GM12801 (cell line): ENCODE measurements around the gene ERBB2.

Source experiments
- CTCF ChIP-seq: IDR thresholded peaks from one replicate; pipeline ENCODE4 v1.5.1; 2011; ENCODE audit warnings: control low read depth; ENCODE audit not compliant: insufficient read length; ENCODE audit errors: extremely low read depth

Gene ERBB2

DNA sequence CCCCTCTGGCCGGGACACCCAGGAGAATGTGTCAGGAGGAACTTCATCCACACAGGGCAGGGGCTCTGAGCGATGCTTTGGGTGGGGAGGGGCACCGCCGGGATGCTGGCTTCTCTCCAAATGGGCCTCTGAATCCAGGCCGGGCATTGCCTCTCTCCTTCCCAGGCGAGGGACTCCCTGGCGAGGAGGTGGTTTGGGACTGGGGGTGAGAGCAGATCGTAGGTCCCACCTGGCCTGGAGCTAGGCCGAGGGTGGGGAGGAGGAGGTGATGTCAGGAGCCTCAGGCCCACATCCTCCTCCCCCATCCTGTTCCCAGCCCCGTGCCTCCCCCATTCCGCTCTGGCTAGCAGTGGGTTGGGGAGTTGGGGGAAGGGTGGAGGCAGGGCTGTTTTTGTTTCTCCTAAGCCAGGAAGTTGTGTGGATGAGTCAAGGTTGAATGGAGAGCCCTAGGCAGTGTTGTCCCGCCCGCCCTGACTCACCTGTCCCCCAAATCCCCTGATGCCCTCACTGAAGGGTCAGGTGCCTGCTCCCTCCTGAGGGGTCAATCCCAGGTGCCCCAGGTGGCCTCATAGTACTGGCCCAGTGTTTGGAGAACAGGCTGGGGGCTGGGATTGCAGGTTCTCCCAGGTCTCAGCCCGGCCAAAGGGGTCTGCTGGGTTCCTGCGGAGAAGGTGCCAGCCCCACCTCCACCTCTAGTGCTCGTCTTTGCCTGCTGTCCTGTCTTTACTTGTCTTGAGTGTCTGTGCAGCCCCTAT, 40.7 kb downstream of the ERBB2 start:
- no peak for TF ChIP-seq CTCF

- no peak for TF ChIP-seq CTCF
Measured at GRCh38 chr17:39742126-39742855, 42.4 kb downstream of the ERBB2 start.

GRCh38 chr17:39742856-39743436, 43.1 kb downstream of the ERBB2 start:
- TF ChIP-seq CTCF = no peak

- TF ChIP-seq CTCF = no peak
Measured at GRCh38 chr17:39744075-39744835, 44.4 kb downstream of the ERBB2 start.

- TF ChIP-seq CTCF = no peak
Measured at GRCh38 chr17:39744836-39745215, 45.0 kb downstream of the ERBB2 start.

- no peak for TF ChIP-seq CTCF
Measured at GRCh38 chr17:39745335-39746144, 45.7 kb downstream of the ERBB2 start.

DNA sequence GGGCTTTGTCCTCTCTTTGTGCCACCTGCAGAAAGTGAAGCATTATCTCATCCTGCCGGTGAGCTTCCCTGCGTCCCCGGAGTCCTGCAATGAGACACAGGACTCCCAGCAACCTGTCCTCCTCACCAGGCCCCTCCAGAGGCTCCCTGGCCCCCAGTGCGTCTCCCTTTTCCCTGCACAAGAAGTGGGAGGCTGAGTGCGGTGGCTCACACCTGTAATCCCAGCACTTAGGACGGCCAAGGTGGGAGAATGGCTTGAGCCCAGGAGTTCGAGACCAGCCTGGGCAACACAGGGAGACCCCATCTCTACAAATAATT, 46.2 kb downstream of the ERBB2 start:
- no peak for TF ChIP-seq CTCF
